HG02678 (cell line): Measurements from ENCODE around the gene HAO2.
"Not testable (repeated sequence)": the region's sequence is repeated elsewhere in the genome, so short reads cannot be mapped to it uniquely, and the experiment has no call there.

Experiments used
- ATAC-seq: cut with Tn5 transposase; IDR thresholded peaks from one replicate; pipeline ENCODE4 v1.9.1; 2021; ENCODE audit warnings: mild to moderate bottlenecking, moderate library complexity; ENCODE audit not compliant: unreplicated experiment

Gene HAO2

DNA sequence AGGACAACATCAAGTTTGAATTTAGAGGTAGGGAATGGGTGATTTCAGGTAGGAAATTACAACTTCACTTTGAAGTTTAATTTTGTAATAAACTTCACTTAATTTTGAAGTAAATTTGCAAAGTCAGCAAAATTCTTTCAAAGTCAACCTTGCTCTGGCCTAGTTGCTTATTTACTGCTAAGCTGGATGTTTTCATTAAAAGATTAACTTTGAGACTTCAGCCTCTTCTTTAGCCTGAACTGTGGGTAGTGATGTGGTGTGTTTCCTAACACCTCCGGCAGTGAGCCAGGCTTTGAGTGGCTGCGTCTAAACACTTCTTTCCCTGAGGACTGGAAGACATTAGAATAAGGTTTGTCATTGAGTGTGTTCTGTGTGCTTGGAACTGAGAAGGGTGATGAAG, at the start of gene HAO2:
Gene HAO2 (plus strand): TSS at position 232 of the 400 bp plus-strand sequence. CDS start 12,301 bp downstream, outside the sequence.
- ATAC-seq = no peak

DNA sequence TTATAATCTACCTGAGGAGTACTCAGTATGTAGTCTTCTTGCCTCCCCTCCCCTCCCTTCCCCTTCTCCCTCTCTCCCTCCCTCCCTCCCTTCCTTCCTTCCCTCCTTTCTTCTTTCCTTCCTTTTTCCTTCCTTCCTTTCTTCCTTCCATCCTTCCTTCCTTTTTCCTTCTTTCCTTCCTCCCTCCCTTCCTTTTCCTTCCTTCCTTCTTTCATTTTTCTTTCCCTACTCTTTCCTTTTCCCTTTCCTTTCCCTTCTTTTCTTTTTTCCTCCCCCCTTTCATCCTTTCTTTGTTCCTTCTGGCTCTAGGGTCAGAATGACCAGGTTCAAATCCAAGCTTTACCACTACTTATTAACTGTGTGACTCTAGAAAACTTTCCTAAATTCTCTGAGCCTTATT, 48.5 kb upstream of the HAO2 start:
- ATAC-seq = no peak

DNA sequence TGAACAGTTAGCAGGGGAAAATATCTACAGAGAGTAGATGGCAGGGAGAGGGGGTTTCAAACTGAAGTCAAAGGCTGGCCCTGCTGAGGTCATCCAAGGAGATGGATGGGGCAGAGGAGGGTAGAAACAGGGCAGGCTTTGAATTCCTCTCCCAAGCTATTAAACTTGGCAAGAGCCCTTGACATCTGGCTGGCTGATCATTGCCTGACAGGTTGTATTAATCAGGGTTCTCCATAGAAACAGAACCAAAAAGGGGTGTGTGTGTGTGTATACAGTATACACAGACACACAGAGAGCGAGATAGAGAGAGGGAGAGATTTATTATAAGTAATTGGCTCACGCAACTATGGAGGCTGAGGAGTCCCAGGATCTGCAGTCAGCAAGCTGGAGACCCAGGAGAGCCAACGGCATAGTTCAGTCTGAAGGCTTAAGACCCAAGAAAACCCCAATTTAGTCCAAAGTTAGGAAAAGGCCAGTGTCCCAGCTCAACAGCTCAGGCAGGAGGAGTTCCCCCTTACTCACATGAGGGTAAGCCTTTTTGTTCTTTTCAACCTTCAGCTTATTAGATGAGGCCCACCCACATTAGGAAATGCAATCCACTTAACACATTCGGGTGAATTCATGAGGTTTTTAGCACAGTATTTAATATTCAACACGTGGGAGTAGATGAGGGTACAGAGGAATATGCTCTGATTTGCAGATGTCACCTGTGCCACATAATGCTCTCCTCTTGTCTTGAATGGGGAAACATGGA, 46.7 kb upstream of the HAO2 start:
- ATAC-seq = no peak

DNA sequence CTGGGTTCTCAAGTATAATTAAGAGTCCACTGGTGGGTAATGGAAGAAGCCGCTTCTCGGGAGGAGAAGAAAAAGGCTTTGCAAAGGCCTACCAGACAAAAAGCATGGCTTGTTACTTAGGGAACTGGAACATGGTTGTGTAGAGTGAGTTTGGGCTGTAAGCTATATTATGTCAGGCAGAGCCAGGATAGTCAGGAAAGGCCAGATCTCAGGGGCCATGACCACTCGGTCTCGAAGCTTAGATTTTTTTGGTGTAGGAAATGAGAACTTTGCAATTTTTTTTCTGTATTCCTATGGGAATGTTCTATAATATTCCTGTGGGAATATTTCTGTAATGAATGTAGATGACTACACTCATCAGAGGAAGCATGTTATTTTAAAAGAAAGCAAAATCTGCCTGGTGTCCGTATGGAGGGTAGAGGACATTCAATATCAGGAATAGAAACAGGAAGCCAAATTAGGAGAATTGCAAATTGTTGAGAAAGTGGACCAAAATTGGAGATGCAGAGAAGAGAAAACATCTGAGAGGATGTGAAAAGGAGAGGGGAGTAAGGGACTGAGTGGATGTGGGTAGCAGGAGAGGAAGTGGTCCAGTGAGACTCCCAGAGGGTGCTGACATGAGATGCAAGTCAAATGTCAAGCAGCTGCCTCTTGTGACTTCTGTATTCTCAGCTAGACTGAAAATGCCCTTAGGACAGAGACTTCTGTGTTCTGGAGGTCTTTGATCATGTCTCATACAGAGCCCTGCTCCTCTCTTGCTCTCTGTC, 45.2 kb upstream of the HAO2 start:
- ATAC-seq = peak; percentile 83

DNA sequence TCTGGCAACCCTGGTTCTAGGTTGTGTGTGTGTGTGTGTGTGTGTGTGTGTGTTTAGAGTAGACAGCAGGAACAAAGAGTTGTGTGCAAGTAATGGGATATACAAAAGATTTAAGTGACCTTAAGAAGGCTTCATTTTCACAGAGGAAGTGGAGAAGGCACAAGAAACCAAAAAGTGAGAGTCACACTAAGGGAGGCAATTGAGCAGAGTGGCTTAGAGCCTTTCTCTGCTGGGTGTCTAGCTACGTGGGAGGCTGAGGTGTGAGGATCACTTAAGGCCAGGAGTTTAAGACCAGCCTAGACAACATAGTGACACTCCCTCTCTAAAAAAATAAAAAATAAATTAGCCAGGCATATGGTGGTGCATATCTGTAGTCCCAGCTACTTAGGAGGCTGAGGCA, 44.4 kb upstream of the HAO2 start:
- ATAC-seq = no peak

DNA sequence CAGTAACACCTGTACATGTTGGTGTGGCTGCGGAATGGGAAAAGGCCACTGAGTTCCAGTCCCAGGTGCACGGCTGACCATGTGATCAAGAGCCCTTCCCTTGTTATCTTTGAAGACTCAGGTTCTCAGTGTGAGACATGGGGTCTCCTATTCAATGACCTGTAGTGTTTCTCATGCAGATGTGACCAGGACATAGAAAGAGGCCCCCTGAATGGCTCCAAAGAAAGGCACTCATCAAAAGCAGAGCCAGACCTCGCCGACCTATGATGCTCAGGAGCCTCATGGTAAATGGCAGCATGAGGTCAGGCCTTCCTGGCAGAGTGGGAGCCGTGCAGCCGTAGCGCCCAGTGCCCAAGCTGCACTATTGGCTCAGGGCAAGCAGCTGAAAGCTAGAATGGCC, 42.3 kb upstream of the HAO2 start:
- ATAC-seq = no peak

DNA sequence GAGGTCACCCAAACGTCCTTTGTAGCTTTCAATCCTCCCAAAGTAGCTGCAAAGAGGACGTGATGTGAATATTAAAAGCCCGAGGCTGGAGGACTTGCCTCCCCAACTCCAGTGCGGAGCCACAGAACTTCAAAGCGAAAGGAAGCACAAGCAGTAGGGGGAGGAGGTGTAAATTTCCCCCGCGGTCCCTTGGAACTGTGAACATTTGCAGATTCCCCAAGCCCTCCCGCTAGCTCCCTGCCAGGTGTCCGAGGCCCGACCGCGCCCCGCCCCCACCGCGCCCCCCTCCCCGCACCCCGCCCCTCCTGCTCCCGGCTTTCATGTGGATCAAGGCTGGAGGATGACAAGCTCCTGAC, 41.5 kb upstream of the HAO2 start:
- no peak for ATAC-seq

DNA sequence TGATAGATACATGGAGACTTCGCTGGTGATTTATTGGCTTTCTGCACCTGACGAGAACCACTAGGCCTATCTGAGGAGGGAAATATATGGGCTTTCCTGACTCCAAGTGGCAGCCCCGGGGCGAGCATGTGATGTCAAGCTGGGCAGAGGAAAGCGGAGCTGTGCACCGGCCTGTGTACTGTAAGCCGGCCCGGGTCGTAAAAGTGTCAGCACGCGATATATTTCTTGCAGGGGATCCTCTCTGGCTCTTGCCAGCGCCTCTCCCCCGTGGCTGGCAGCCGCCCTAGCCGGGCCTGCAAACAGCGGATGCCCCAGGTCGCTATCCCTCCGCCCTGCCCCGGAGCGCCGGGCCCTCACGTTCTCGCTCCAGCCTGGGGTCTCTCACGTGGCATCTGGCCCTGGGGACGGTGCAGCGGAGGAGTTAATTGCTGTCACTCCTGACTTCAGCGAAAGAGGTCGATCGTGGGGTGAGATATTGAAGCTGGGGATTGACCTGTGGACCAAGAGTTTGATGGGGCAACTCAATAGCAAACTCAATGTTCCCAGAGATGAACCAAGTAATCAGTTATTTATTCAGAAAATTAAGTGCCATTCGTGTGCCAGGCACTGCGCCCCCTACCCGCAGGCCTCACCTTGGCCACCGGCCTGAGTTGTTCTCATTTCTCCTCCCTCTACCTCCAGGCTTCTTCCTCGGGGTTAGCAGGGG, 41.0 kb upstream of the HAO2 start:
- ATAC-seq = peak; percentile 35

DNA sequence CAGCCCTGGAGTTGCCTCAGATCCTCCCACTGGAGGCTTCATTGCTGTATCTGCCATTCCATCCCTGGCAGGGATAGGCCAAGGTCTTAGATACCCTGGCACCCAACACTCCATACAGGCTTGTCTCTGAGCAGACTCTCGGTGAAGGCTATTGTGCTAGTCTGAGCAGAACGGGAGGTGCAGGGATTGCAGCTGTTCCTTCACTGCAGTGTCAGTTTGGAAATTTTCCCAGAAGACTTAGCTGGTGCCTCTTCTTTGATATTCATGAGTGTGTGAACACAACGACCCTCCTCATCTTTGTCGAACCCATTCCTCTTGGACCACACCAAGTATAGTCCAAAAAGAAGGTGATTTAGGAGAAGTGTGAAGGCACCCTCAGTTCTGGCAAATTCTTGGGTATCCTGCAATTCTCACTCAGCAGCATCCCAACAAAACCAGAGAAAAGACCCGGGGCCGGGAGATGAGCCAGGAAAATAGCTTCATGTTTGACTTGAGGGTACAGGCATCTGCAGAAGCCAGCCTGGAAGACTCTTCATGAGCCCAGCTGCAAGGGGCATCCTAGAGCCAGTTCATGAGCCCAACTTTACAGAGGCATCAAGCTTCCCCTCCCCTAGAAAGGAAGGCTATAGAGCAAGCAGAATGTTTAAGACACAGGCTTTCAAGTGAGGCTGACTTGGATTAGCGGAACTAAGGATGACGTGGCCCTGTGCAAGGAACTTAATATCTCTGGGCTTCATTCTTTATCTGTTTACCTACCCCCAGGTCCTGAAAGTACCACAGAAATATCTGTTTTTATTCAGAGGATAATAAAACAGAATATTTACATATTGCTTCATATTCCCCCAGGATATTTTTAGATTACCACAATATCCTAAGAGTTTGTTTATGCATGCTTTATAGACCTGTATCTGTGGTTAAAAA, 38.8 kb upstream of the HAO2 start:
- no peak for ATAC-seq

DNA sequence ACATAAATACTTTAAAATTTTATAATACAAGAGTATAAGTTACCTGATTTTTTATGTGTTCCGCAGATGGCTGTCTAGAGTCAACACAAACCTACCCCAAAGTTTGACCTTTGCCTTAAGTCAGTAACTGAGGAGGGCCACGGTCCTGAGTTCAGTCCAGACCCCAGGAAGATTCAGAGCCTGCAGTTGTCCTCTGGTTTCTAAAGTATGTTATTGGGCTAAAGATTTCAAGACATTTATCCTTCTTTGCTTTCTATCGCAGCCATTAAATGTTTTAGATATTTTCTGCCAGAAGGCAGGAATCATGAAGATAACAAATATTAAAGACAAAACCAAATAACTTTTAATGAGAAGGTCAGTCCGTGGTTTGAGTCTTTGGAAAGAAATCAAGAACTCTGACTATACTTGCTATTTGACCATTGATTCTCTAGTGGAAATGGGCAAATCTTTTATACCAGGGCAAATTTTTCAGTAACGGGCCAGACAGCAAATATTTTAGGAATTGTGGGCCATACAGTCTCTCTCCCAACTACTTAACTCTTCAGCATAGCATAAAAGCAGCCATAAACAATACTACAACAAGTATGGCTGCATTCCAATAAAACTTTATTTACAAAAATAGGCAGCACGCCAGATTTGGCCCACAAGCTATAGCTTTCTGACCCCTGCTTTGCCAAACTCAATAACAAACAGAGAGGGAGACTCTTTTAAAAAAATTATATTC, 38.0 kb upstream of the HAO2 start:
- ATAC-seq = no peak

DNA sequence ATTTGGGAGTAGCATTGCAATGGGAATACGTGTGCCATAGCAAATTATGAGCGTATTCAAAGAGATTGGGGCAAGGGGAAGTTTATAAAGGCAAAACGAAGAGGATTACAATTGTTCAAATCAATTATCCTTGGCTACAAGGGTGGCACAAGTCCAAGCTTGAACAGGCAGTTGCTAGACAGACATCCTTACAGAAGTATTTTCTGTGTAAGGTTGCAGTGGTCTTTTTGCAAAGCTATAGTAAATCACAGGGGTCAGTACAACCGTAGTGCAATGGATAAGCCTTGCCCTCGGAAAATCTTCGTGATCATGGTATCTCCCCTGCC, 37.4 kb upstream of the HAO2 start:
- ATAC-seq = no peak

DNA sequence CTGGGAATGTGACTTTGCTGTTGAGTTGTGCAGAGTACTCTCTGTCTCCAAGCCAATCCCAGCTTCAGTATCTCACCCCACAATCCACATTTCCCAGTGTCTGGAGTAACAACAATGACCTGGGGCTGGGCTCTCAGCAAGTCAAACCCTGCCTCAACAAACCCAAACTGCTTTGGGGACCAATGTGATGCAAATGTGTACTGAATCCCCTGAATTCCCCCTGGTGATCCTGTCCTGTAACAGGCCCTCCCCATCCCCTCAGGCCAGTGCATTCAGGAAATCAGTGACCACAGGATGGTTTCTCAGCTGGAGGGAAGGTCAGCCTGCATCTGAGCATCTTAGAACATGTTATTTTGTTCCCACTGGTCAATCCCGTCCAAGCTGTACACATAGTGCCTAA, 36.7 kb upstream of the HAO2 start:
- ATAC-seq = no peak

DNA sequence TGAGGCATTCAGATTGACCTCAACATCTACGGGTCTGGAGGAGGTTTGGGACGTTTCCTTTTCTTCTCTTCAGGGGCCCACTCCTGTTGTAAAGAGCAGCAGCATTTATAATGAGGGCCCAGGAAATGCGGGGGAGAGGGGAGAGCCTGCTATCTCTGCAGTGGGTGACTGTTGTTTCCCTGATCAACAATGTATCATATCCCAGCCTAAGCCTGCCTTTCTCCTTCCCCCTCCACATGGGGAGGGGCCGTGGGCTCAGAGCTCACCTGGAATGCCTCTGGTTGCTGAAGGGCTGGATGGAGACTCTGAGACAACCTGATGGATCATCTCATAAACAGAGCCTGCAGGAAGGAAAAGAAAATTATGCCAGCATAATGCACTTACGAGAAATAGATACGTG, 36.0 kb upstream of the HAO2 start:
- no peak for ATAC-seq

DNA sequence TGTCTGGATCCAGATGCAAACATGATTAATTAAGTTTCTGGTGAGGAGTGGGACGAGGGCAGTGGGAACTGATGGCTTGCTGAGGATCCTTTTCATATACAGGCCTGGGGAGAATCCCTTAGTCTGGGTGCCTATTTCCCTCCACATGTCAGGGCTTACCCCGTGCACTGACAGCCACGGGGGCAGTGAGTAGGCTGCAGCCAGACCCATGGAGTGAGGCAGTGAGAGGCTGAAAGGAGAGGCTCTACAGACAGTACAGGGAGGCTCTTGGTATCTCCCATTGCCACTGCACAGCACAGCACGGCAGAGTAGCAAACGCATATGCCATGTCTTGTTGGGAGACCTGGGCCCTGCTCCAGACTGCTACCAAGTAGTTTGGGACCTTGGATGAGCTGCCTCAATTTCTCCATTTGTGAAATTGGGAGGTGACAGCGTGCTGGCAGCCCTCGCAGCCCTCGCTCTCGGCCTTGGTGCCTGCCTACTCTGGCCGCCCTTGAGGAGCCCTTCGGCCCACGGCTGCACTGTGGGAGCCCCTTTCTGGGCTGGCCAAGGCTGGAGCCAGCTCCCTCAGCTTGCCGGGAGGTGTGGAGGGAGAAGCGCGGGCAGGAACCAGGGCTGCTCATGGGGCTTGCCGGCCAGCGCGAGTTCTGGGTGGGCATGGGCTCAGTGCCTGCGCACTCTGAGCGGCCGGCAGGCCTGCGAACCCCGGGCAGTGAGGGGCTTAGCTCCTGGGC, 35.3 kb upstream of the HAO2 start:
- ATAC-seq = no peak

DNA sequence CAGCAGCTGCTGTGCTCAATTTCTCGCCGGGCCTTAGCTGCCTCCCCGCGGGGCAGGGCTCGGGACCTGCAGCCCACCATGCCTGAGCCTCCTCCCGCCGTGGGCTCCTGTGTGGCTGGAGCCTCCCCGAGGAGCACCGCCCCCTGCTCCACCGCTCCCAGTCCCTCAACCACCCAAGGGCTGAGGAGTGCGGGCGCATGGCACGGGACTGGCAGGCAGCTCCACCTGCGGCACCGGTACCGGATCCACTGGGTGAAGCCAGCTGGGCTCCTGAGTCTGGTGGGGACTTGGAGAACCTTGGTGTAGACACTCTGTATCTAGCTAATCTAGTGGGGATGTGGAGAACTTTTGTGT, 34.7 kb upstream of the HAO2 start:
- ATAC-seq = not testable (repeated sequence)

DNA sequence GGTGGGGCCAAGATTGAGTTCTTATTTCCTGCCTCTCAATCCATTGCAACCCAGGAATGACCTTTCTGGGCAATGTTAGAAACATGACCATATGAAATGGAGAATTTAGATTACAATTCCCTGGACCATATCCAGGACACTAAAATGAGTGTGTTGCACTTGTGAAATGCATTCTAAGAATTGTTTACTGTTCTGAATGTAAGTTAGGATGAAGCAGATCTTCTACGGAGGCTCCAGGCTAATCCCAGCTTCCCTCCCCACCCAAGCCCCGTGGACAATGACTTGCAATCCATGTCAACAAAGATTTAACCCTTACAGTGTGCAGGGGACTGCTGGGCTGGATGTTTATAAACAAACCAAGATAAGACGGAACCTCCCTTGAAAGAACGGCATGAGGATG, 31.7 kb upstream of the HAO2 start:
- no peak for ATAC-seq

DNA sequence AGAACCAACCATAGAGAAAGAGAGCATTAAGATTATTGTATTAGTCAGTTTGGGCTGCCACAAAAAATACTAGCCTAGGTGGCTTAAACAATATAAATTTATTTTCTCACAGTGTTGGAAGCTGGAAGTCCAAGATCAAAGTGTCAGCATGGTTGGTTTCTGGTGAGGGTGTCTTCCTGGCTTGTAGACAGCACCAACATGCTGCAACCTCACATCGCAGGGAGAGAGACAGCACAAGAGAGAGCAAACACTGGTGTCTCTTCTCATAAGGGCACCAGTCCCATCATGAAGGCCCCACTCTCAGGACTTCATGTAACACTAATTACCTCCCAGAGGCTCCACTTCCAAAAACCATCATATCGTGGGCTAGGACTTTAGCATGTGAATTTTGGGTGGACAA, 30.6 kb upstream of the HAO2 start:
- ATAC-seq = no peak

DNA sequence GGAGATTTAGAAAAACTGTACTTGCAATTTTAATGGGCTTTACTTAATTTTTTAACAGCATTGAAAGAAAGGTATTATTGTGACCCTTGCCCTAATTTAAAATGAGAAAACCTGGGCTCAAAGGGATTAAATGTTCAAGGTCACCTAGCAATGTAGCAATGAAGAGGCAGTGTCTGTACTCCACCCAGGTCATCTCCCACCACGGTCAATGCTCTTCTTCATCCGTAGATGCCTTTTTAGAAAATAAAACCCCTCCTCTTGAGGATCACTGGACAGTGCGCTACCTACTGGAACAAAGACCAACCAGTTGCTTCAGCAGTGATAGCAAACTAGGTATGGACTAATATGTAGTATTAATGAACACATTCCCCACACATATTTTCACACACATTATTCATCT, 29.8 kb upstream of the HAO2 start:
- ATAC-seq = no peak

DNA sequence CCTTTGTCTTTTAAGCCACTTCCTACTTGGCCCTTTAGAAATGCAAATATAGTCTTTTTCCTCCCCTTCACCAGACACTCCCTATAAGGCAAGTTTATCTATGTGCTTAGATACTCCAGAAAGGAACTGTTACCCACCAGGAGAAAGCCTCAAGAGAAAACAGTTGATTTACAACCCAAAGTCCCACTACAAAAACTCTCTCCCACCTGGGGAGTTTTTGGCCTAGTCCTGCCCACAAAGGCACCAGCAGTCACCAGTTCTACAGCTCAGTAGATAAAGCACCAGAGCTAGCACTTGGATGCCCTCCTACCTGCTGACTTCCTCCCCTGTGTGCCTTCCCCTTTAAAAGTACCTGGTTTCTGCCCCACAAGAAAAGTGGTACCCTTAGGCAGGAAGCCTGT, 27.7 kb upstream of the HAO2 start:
- no peak for ATAC-seq
